GM12872 (cell line): ENCODE measurements around the gene USF2.

Experiments
- CTCF ChIP-seq: IDR thresholded peaks from 3 replicates; pipeline ENCODE4 v1.5.1; 2011; ENCODE audit warnings: low read depth, mild to moderate bottlenecking, low read length, moderate library complexity; ENCODE audit not compliant: insufficient read depth

Gene USF2

DNA sequence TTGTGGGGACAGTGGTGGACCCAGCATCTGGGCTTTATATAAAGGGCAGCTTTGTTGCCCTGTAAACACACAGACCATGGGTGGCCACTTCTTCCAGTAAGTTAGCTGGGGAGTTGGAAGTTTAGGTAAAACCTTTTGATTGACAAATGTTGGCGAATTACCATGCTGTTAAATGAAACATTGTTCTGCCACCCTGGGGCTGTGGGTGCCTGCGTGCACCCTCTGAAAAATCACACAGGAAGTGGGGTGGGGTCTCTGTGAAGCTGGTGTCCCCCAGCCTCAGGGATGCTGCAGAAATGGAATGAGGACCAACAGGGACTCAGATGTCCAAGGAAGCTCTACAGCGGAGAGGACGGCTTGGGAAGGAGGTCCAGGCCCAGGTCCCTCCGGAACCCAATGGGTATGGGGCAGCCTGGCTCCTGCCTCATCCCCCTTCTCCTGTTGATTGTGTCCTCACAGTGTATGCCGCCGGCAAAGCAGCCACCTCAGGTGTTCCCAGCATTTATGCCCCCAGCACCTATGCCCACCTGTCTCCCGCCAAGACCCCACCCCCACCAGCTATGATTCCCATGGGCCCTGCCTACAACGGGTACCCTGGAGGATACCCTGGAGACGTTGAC is 2.8 kb upstream of the USF2 start:
- TF ChIP-seq CTCF, result no peak

- no peak for TF ChIP-seq CTCF
These were observed 2.0 kb upstream of the USF2 start for GRCh38 chr19:35266520-35267352.

- TF ChIP-seq CTCF, result no peak
These were observed 1.4 kb upstream of the USF2 start for GRCh38 chr19:35267353-35267817.

GRCh38 chr19:35267818-35268535 is 785 bp upstream of the USF2 start:
- TF ChIP-seq CTCF, result no peak

DNA sequence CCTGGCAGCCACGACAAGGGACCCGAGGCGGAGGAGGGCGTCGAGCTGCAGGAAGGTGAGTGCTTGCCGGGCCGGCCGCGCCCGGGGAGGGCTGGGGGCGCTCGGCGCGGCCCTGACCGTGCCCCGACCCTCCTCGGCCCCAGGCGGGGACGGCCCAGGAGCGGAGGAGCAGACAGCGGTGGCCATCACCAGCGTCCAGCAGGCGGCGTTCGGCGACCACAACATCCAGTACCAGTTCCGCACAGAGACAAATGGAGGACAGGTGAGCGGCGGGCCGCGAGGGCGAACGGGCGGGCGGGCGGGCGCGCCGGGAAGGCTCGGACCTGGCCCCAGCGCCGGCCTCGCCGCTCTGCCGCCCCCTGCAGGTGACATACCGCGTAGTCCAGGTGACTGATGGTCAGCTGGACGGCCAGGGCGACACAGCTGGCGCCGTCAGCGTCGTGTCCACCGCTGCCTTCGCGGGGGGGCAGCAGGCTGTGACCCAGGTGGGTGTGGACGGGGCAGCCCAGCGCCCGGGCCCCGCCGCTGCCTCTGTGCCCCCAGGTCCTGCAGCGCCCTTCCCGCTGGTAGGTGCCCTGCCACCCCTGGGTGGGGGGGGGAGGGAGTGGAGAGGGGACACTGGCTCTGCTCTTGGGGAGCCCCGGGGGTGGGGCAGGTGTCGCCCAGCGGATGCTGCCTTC is 816 bp downstream of the USF2 start:
- peak; percentile 65 for TF ChIP-seq CTCF

DNA sequence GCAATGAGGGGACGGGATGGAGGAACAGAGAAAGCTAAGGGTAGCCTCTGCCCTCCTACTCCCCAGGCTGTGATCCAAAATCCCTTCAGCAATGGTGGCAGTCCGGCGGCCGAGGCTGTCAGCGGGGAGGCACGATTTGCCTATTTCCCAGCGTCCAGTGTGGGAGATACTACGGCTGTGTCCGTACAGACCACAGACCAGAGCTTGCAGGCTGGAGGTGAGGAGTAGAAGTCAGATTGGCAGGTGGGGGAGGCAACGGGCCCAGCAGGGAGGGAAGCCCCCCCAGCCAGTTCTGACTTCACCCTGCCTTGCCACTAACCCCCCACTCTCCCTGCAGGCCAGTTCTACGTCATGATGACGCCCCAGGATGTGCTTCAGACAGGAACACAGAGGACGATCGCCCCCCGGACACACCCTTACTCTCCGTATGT is 1.6 kb downstream of the USF2 start:
- TF ChIP-seq CTCF, result no peak

- no peak for TF ChIP-seq CTCF
These were observed 2.8 kb downstream of the USF2 start for GRCh38 chr19:35271546-35271945.
